ENCODE measurements around the gene ESPN.

DNA sequence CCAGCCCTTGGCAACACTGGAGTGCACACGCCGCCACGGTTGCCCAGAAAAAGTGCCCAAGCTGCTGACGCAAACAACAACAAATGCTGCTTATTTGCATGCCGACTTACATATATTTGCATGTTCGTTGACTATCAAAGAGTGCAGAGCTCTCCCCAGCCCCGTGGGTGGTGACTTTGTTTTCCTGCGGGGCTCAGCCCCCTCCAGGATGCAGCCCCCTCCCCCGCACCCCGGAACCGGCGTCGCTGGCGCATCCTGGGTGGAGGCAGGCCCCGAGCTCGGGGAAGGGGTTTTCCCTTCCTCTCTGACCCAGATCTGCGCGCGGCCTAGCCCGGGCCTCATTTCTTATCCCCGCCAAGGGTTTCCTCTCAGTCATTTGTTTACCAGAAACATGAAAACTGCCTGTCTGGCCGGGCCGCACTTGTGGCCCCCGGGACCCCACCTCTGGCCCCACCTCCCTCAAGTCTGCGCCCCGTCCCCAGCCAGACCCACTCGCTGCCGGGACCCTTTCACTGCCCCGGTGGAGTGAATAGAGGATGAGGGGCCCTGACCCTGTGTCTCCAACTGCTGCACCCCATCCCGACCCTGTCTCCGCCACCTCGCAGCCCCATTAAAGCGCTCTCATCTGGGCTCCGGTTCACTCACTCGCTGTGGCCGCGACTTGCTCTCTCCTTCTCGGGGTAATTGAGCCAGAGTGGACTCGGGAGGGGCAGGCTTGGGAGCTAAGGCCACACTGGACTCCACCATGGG is 35.9 kb downstream of the ESPN start:
- TF ChIP-seq EZH2phosphoT487 (IDR thresholded peaks at IDR 0.05; ENCODE audit: low read depth, severe bottlenecking, unreplicated experiment): no peak
- TF ChIP-seq CTCF (IDR thresholded peaks at IDR 0.05; ENCODE audit: poor library complexity): no peak
